Endothelial cell of hepatic sinusoid (primary cell): ENCODE data around the gene CD209.

ENCODE experiments used
- in situ Hi-C: cut with HindIII; loops from 2 replicates; pipeline ENCODE4 v1.10.0; 2017; ENCODE audit warnings: low sequenced_read_pairs

The CD209 gene, protein sequence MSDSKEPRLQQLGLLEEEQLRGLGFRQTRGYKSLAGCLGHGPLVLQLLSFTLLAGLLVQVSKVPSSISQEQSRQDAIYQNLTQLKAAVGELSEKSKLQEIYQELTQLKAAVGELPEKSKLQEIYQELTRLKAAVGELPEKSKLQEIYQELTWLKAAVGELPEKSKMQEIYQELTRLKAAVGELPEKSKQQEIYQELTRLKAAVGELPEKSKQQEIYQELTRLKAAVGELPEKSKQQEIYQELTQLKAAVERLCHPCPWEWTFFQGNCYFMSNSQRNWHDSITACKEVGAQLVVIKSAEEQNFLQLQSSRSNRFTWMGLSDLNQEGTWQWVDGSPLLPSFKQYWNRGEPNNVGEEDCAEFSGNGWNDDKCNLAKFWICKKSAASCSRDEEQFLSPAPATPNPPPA

DNA sequence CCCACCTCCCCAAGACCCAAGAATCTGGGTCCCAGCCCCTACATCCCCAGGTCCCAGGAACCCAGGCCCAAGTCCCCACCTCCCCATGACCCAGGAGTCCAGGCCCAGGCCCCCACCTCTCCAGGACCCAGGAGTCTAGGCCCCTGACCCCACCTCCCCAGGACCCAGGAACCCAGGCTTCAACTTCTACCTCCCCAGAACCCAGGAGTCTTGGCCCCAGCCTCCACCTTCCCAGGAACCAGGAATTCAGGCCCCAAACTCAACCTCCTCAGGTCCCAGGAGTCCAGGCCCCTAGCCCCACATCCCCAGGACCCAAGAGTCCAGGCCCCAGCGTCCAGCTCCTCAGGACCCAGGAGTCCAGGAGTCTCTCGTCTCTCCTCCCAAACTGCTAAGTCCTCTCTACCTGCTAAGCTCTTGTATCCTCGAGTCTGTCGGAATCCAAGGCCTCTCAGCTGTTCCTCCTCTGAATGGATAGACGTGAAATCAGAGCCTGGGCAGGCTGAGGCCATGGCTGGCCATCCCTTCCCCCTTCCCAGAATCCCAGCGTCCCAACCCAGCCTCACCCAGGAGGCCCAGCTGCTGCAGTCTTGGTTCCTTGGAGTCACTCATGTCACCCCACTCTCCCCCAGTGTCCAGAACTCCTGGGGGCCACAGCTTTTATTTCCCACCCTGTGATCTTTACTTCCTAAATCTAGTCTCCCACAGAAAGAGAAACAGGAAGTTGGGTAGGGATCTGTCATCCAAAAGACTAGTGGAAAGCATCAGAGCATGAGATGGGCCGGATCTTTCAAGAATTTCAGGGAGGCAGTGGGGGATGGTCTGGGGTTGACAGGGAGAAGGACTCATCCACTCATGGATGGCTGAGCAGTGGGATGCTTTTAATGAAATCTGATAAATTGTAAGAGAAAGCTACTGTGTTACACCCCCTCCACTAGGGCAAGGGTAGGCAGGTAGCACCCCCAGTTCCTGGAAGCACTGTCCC is at the start of gene CD209:
Gene CD209, minus strand, starts transcription at position 632 of the 982 bp plus-strand sequence. Its CDS starts 23 bp downstream, at position 609.
- in situ Hi-C loops = no loop called here

DNA sequence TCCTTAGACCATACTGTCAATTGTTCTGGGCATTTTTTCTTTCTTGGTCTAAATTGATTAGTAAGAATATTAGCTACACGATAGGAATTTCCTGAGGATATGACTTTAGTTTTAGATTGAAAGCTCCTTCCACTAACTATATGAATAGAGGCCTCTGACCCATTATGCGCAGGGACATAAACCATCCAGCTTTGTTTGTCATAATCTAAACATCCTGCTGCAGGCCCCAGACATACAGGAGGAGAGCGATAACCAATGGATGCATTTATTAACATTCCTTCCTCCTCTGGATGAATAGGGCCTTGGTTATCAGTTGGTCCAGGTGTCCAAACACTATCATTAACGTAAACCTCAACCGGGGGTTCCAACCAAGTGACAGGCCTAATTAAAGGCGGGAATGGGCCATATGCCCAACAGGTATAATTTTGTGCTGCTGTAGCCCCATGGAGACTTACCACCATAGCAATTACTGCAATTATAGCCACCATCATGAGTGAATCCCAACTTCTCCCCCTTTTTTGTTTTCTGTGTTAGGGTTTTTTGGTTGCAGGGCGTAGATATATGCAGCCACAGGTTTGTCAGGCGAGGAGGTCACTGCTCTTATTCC is 48.3 kb upstream of the CD209 start:
- in situ Hi-C loops = no loop called here

DNA sequence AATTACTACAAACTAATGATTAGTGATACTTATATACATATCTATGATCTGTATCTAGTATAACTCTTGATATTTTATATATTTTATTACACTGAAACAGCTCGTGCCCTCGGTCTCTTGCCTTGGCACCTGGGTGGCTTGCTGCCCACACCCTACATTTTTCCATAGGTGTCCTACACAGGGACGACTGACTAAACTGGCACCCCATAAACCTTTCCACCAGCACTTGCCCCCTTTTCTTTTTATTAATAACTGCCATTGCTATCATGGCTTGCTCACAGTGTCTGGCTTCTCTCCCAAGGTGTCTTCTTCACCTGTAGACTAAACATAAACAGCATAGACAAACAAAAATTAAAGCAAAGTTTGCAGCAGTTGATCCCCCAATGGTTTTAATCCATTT is 46.2 kb upstream of the CD209 start:
- in situ Hi-C loops = loop anchor here (5.0 kb wide), 2 partner anchors 56 to 96 kb away; no protein-coding TSS in a partner anchor

DNA sequence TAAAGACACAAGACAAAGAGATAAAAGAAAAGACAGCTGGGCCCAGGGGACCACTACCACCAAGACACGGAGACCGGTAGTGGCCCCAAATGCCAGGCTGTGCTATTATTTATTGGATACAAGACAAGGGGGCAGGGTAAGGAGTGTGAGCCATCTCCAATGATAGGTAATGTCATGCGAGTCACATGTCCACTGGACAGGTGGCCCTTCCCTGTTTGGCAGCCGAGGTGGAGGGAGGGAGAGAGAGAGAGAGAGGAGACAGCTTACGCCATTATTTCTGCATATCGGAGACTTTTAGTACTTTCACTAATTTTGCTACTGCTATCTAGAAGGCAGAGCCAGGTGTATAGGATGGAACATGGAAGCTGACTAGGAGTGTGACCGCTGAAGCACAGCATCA is 45.4 kb upstream of the CD209 start:
- in situ Hi-C loops = loop anchor here (5.0 kb wide), 2 partner anchors 55 to 95 kb away; no protein-coding TSS in a partner anchor

DNA sequence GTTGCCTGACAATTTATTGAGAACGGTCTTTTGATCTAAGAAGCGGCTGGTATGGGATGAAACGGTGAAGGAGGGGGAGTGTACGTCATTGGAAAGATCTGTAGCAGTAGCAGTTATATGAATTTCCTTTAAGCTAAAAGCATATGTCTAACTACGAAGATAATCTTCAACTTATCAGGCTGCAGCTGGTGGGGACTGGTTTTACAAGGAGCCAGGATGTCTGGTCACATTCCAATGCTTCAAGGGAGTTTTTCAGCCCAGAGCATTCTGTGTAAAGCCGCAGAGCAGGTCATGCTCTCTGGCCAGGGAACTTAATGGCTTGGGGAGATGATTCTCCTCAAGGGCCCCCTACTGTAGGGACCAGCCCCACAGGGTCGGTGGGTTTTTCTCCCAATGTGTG is 44.9 kb upstream of the CD209 start:
- in situ Hi-C loops = loop anchor here (5.0 kb wide), 2 partner anchors 55 to 95 kb away; no protein-coding TSS in a partner anchor

DNA sequence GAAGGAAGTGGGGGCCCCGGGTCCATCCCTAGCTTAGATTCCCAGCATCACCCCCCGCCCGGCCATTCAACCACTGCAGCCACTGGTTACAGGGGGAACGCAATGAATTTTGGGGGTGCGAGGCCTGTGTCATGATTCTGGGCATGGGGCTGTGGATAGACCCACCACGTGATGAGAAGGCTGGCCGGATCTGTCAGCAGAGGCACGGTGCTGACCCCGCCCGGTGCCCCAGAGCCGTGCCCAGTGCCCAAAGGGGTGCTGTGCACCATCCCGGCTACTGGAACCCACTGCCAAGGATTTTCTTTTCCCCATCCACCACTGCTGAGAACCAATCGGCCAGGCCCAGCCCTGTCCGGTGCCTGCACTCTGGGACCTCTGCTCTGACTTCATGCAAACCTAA is 43.1 kb upstream of the CD209 start:
- in situ Hi-C loops = loop anchor here (5.0 kb wide), 2 partner anchors 53 to 93 kb away; no protein-coding TSS in a partner anchor

DNA sequence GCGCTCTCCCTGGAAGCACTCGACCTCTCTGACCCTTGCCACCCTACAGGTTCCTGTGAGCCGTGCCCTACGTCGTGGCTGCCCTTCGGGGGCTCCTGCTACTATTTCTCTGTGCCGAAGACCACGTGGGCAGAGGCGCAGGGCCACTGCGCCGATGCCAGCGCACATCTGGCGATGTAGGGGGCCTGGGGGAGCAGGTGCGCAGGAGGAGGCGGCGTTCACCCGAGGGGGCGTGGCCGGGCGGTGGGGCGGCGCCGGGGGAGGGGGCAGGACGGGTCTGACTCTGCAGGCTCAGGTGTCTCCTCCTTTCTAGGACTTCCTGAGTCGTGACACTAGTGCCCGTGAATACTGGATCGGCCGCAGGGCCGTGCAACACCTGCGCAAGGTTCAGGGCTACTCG is 42.1 kb upstream of the CD209 start:
- in situ Hi-C loops = no loop called here

DNA sequence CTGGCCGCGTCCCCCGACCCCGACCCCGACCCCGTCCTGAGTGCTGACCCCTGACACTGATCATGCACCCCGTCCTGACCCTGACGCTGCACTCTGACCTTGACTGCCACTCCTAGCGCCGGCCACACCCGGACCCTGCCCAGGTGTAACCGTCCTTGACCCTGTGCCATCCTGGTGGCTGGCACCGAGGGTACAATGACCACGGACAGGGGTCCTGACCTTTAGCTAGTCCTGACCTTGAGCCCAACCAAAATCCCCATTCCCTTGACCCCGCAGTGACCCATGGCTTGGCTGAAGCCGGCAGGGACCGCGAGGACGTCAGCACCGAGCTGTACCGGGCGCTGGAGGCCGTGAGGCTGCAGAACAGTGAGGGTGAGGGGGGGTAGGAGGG is 41.6 kb upstream of the CD209 start:
- in situ Hi-C loops = no loop called here

DNA sequence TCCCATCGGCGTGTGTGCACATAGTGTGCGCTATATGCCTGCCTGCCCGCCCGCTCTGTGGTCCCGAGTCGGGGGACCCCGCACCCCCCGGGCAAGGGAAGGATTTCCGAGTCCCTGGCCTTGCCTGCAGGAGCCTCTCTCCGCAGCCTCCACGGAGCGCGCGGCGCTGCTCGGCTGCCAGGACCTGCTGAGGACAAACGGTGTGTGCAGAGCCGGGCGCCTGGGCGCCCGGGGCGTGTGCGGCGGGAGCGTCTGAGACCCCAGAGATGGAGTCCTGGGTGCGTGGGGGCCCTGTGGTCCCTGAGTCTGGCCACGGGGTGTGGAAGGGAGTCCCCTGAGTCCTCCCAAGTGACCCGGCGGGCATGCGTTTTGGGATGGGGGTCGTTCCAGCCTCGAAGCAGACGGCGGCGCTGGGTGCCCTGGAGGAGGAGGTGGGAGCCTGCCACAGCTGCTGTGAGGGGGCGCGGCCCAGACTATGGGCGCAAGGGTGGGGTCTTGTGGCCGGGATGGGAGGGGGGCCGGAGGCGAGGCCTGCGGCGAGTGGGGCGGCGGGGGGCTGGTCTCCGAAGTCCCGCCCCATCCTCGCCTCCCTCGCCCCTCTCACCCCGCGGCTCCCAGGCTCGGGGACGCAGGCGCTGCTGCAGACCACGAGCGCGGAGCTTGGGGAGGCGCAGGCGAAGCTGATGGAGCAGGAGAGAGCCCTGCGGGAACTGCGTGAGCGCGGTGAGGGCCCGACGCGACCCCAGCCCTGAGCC is 41.0 kb upstream of the CD209 start:
- in situ Hi-C loops = no loop called here

DNA sequence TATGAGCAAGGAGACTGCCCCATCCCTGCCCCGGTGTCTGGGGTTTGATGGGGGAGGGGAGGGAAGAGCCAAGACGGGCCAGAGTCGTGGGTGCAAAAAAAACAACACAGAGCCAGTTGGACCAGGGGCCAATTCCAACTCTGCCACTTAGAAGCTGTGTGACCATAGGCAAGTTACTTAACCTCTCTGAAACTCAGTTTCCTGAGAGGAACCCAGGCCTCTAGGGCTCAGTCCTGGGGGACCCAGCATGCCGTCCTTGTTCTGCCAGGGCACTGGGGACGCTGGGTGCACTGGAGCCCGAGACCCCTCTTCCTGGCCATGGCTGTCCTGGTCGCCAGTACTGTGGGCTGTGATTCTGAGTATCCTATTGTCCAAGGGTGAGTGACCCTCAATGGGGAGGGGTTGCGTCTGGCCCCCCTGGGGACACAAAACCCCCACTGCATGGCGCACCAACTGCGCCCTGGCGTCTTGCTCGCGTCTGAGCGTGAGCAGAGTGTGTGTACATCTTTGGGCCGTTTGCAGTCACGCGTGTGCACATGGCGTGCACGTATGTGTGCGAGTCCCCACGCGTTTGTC is 40.4 kb upstream of the CD209 start:
- in situ Hi-C loops = no loop called here

DNA sequence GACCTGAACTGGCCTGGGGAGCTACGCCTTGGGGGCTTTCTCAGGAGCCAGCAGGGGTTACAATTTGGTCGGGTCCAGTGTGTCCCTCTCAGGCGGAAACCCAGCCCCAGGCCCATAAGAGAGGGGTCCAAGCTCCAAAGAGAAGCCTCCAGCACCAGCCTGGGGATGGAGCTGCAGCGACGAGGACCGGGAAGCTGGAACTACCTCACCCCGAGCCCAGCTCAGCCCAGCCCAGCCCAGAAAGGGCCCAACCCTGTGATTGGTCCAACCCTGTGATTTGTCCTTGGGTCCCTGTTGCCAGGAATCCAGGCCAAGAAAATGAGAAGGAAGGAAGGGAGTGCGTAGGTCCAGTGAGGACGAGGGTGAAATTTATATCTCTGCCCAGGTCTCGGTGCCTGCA is 39.8 kb upstream of the CD209 start:
- in situ Hi-C loops = no loop called here

DNA sequence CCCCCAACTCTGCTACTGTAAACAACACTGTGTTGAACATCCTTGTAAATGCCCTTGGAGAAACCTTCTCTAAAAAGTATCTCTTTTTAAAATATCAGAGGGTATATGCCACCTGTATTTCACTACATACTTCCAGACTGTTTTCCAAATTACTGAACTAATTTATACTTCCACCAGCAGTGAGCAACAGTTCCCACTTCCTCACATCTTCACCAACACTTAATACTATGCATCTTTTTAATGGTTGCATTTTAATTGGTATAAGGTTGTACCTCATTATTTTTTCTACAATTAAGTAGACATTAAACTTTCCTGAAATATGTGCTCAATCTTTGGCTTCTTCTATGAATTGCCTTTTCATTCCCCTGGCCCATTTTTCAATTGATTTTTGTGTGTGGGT is 37.5 kb upstream of the CD209 start:
- in situ Hi-C loops = no loop called here

DNA sequence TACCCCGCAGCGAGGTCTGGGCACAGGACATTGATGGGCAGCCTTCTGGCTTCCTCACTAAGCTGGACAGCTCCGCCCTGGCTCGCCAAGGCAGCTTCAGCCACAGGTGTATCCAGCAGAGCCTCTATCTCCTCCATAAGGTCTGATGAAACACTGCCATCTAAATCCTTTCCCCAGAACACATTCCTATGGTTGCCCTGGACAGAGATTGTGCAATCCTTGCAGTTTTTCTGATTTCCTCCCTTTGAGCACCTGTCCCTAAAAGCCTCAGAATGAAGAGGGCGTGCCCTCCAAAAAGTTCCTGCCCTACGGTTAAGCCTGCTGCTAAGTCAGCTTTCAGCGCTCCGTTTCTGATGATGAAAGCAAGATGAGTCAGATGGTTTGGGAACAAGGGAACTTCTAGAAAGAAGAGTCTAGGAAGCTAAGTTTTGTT is 36.7 kb upstream of the CD209 start:
- in situ Hi-C loops = no loop called here

DNA sequence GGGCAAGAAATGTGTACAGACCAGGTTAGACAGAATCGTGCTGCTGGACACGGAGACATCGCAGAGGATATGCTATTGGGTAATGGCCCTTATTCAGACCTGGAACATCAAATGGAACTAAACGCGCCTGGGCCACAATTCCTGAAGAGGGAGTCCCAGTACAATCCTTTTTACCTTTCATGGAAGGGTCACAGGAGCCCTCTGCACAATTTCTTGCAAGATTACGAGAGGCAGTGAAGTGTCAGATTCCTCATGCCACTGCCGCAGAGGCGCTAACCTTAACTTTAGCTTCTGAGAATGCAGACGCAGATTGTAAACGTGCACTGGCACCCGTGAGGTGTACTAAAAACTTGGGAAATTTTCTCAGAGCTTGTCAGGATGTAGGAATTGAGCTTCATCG is 33.8 kb upstream of the CD209 start:
- in situ Hi-C loops = no loop called here

DNA sequence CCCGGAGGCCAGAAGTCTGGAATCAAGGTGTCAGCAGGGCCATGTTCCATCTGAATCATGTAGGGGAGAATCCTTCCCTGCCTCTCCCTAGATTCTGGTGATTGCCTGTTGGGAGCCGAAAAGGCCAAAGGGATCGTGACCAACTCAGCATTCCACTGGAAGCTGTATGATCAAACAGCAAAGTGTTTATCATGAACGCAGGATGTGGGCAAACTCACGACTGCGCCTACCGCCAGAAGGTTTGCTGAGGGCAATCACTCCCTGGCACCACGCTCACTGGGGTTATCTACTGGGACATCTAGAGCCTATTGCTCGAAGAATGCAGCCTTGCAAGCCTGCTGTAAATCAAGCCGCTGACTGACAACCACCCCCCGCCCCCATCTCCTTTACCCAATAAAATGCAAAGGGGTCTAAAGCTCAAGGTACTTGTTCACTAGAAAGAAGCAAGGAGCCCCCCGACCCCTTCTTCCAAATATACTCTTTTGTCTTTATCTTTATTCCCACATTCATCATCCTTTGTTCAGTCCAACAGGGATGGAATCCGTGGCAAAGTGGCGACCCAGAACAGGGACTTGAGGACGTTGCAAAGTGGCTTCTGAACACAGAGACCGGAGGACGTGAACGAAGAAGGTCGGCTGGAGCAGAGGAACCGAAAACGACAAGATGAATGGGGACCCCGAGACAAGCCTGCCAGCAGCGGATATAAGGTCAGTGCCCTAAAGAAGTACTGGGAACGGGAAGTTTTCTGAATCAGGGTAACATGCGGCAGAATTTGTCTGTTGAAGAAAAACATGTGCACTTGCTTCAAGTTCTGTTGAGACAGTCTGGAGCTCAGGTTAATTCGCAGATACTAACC is 32.5 kb upstream of the CD209 start:
- in situ Hi-C loops = no loop called here

DNA sequence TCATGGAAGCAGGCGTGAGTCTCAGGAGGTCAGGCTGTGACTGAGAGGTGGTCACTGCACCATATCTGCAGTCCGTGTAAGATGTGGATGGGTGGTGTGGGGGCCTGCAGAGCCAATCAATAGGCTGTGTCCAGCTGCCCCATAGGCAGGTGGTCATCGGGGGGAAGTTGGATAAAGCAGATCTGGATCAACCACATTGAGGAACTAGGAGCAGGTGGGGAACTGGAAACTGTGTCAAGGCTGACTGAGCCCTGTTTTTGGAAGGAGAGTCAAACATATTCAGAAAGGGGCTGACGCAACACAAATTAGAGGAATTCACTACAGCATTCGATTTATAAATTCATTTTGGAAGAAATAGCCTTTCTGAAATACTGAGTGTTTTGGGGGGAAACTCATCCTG is 30.7 kb upstream of the CD209 start:
- in situ Hi-C loops = no loop called here

DNA sequence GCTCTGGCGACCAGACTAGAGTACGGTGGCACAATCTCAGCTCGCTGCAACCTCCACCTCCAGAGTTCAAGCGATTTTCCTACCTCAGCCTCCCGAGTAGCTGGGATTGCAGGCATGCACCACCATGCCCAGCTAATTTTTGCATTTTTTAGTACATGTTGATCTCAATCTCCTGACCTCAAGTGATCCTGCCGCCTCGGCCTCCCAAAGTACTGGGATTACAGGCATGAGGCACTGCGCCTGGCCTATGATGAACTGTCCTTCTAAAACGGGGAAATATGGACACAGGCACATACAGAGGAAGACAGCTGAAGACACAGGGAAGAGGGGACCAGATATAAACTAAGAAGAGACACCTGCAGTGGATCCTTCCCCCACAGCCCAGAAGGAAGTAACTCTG is 28.4 kb upstream of the CD209 start:
- in situ Hi-C loops = no loop called here

DNA sequence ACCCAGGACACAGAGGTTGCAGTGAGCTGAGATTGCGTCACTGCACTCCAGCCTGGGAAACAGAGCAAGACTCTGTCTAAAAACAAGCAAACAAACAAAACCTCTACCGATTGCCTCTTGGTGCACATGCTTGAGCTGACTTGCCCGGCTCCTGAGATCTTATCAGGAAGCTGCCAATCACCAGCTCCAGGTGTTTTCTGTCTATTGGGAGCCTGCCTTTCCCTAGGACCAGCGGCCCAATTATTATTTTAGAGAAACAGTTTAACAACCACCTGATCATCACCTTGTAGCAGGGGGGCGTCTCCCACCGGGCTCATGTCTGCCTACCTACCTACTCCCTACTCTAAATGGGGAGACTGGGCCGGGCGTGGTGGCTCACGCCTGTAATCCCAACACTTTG is 26.5 kb upstream of the CD209 start:
- in situ Hi-C loops = no loop called here

DNA sequence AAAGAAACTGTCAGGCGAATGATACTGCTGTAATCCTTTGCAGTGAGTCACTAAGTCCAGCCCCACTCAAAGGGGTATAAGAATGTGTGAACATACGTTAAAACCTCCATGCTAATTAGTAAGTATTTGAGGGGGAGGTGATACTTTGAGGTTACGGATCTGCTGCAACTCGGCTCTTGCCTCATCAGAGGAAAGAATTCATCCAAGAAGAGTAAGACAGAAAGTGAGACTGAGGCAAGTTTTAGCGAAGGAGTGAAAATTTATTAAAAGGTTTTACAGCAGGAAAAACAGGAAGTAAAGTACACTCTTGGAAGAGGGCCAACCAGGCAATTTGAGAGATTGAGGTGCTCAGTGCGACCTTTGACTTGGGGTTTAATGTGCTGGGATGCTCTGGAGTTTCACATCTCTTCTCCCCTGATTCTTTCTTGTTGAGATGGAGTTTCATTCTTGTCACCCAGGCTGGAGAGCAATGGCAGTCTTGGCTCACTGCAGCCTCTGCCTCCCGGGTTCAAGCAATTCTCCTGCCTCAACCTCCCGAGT is 25.5 kb upstream of the CD209 start:
- in situ Hi-C loops = no loop called here
